HG03060 (cell line): Measurements from ENCODE around the gene SEMA5A.

ENCODE experiments used
- ATAC-seq: cut with Tn5 transposase; IDR thresholded peaks from one replicate; pipeline ENCODE4 v1.9.1; 2021; ENCODE audit warnings: low read depth, moderate number of reproducible peaks; ENCODE audit not compliant: unreplicated experiment

Gene SEMA5A

GRCh38 chr5:9551567-9552537 lies 6.0 kb upstream of the SEMA5A start:
- ATAC-seq = no peak

GRCh38 chr5:9549941-9550340 lies 4.1 kb upstream of the SEMA5A start:
- no peak for ATAC-seq

GRCh38 chr5:9547122-9547947 lies 1.5 kb upstream of the SEMA5A start:
- no peak for ATAC-seq

GRCh38 chr5:9545136-9545991 lies 511 bp downstream of the SEMA5A start:
- ATAC-seq = no peak

- ATAC-seq = no peak
Measured at GRCh38 chr5:9544502-9545135, 1.3 kb downstream of the SEMA5A start.

GRCh38 chr5:9544056-9544455 lies 1.8 kb downstream of the SEMA5A start:
- ATAC-seq = no peak

GRCh38 chr5:9543311-9543920 lies 2.5 kb downstream of the SEMA5A start:
- ATAC-seq = no peak

- ATAC-seq = no peak
Measured at GRCh38 chr5:9540791-9541190, 5.1 kb downstream of the SEMA5A start.

- no peak for ATAC-seq
Measured at GRCh38 chr5:9538504-9538903, 7.4 kb downstream of the SEMA5A start.

GRCh38 chr5:9537223-9538141 lies 8.4 kb downstream of the SEMA5A start:
- no peak for ATAC-seq

GRCh38 chr5:9536717-9537116 lies 9.2 kb downstream of the SEMA5A start:
- ATAC-seq = no peak

GRCh38 chr5:9534881-9535517 lies 10.9 kb downstream of the SEMA5A start:
- no peak for ATAC-seq

GRCh38 chr5:9533562-9534364 lies 12.1 kb downstream of the SEMA5A start:
- ATAC-seq = no peak

- no peak for ATAC-seq
Measured at GRCh38 chr5:9533096-9533495, 12.8 kb downstream of the SEMA5A start.

- no peak for ATAC-seq
Measured at GRCh38 chr5:9529513-9529912, 16.4 kb downstream of the SEMA5A start.

GRCh38 chr5:9529041-9529480 lies 16.8 kb downstream of the SEMA5A start:
- ATAC-seq = no peak

GRCh38 chr5:9524941-9525340 lies 20.9 kb downstream of the SEMA5A start:
- no peak for ATAC-seq
